ENCODE results near the gene DOK6. TPM values are rescaled to one million over a fixed set of nuclear protein-coding genes. Genes with fewer than 3 reads are reported as not detected.
A peak's percentile ranks its signal among the peaks of the same experiment; 100 is the strongest.

DOK6 gene
- total RNA-seq, 1 donor from 2014 or later: under 0.01 TPM

DNA sequence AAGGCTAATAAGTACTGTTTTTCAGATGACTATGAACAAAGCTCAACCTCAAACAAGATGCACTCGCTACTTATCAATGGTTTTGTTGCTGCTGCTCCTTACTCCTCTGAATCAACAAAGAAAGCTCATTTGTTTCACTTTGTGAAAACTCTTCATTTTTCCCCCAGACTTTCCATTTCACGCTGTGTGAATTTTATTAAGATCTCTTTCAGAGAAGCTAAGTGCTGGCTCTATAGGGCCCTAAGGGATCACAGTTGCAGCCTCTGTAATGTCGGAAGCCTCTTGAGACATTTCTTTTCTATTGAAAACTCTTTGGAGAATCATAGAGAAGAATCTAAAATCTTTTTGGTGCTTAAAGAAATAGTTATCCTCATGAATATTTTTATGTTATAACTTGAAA is 337.2 kb downstream of the DOK6 start:
- DNase-seq (ENCODE audit: low read depth, low spot score): no peak

DNA sequence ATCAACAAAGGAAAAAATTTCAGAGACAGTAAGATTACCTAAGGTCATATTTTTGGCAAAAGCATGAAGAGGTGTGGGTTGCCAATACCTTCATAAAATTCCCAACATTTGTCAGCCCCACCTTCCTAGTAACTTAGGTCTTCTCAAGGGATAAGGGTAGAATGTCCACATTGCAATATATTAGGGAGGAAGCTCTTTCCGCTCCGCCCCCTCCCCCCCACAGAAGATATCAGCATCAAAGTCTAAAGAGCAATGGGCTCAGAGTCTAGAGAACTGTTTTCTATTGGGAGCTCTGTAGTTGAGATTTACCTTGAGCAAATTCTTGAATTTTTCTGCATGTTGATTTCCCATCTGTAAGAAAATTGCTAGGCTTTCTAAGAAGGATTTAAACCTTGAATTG is 346.7 kb downstream of the DOK6 start:
- no peak for DNase-seq (ENCODE audit: low read depth, low spot score)

DNA sequence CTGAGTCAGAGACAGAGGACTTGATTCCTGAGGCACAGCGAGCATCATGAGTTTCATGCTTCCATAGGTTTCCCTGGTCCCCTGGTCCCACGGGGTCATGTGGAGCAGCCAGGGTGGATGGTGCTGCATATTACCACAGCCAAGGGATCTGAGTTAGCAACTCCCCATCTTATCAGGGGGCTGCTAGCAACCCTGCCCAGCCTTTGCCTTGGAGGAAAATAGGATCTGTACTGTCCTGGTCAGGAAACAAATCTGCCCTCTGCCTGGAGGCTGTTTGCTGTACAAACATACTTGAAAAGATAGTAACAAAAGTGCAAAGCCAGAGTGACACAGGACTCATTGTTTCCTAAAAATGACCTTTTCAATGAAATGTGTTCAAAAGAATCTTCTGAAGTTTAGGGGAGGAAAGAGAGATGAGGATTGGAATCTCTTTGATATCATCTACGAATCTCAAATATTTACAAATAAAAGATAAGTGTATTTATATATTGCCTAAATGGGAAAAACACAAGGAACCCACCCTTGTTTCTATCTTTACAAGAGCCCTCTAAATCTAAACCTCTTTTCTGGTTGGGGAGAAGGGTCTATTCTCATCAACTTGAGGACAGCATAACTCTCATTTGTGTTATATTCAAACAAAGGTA is 352.2 kb downstream of the DOK6 start:
- DNase-seq (ENCODE audit: low read depth, low spot score): no peak

DNA sequence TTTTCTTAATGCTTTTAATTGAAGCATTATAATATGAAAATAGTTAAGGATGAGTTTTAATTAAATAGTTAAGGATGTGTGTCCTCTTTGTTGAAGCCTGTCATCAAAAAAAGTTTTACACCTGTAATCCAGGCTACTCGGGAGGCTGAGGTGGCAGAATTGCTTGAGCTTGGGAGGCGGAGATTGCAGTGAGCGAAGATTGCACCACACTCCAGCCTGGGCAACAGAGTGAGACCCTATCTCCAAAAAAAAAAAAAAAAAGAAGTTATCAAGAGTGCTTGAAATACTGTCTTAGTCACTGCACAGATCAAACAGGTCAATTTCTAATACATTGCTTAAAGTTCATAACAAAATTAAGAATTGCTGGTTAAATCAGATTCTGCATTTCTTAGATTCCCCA is 353.4 kb downstream of the DOK6 start:
- no peak for DNase-seq (ENCODE audit: low read depth, low spot score)

DNA sequence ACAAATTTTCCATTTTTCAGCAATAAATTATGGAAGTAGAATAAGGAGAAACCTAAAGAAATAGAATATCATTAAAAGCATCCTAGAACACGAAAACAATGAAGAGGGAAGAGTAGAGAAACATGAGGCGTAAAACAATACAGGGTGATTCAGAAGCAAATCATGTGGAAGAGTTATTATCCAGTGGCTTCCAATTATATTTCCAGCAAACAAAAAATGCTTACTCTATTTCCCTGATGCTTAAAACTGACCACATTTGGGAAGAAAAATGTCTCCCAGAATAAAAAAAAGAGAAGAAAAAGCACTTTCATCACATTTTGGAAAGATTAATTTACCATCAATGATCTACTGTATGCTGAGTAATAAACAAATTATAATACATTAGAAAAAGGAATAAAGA is 354.4 kb downstream of the DOK6 start:
- no peak for DNase-seq (ENCODE audit: low read depth, low spot score)

DNA sequence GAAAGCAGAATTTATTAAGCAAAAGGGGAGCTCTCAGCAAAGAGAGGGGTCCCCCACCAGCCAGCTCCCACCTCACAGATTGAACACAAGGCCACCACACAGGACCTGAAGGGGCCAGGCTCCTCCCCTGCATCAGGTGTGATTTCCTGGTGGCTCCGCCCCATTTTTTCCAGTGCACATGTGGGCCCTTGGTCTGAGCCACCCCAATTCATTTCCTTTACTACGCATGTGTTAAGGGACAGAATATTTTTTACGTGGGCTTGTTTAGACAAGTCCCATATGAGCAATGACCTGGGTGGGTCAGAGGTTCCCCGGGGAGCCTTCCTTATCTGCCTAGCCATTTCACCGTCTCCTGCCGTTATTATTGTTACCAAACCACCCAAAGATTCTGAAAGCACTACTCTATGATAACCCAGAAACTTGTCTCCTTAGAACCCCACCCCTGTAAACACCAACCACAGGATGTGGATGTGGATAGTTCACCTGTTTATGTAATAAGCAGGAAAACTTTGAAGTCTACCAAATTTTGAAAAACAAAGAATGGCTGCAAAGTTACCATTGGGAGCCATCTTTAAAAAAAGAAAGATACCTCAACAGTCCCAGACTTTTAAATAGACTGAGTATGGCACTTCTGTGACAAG is 355.3 kb downstream of the DOK6 start:
- DNase-seq (ENCODE audit: low read depth, low spot score): no peak

DNA sequence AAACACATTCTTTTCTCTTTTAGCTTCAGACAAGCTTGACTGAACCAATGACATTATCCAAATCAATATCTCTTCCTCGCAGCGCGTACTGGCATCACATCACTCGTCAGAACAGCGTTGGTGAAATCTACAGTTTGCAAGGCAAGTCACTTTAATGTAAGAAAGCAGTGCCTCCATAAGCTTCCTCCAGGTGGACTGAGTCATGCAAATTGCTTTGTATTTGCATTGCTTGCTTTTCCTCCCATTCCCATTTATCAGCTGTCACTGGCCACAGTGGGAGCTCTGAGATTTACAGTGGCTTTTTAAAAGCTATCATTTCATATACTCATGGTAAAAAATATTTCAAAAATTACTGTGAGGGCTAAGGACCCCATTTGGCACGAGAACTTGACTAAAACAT is 357.0 kb downstream of the DOK6 start:
- no peak for DNase-seq (ENCODE audit: low read depth, low spot score)

DNA sequence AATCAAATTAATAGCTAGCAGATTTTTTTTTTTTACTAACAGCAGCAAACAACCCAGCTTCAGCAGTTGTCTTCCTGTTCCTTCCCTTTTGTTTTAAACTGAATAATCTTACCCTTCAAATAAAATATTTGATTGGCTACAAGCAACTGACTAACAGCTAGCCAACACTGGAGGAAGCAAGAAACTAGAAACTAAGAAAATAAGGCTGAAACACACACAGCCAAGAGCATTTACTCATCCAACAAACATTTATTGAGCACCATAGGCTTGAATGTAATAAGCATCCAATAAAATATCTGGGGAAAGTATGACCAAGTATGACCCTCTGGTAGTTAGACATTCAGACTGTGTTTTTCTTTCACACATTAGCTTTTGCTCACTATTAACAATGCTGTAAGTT is 357.8 kb downstream of the DOK6 start:
- DNase-seq (ENCODE audit: low read depth, low spot score): no peak

DNA sequence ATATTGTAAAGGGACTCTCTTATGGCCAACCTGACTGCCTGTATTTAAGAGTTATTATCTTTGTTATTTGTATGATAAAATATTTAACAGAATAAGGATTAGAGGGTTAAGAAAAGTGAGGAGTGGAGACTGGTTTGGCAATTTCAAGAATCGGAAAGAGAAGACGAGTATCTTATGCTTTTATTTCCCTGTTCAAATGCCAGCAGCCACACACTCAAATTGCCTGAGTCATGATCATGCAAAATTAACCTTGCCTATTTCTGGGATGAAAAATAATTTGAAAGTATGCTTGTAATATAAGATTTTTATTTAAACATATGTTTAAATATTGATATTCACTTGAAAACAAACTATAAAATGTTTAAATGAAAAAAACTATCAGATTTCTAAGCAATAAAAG is 358.4 kb downstream of the DOK6 start:
- DNase-seq (ENCODE audit: low read depth, low spot score): no peak

DNA sequence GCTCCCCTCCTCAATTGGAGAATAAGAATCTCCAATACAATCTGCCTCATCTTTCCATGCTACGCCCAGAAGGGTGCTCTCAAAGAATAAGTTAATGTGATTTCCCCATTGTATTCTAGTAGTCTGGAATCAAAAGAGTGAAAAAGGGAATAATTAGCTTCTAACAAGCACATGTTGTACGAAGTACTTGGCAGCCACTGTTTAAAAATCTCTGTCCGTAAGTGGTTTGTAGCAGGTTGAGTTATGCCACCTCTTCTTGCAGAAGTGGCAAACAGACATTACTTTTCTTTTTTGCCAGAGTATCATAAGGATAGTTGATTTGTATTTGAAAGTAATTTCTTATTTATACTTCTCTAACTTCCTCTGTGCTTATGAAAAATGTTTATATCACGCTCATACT is 362.3 kb downstream of the DOK6 start:
- DNase-seq (ENCODE audit: low read depth, low spot score): no peak

DNA sequence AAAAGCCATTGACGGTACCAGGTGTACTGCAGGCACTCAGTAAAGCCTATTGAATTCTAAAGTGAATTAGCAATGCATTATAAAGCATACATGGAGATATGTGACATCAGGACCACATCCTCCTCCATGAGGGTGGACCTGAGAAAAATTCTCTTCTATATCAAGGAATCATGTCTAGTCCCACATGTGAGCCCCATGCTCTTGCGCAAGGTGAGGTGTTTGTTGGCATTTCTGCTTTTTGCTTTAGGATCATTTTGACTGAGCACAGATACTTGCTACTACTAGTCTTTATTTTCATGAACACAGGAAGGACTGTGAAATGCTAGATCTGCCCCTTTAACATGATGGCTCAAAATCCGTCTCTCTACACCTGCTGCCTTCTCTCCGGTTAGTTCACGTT is 363.1 kb downstream of the DOK6 start:
- no peak for DNase-seq (ENCODE audit: low read depth, low spot score)

DNA sequence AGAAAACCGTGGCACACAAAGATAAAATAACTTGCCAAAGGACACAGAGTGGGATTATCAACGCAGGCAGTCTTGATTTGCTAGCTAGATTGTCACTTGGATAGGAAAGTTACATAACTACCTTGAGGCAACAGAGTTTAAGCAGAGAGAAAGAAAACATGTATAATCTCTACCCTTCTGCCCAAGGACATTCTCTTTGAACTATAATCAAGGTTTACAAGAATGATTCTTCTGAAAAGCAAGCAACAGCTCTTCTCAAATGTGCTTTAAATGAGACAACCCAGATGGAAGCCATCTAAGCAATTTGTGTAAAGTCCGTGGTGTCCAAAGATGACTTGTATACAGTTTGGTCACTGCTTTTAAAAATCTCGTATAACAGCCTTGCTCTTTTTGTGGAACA is 369.6 kb downstream of the DOK6 start:
- no peak for DNase-seq (ENCODE audit: low read depth, low spot score)

DNA sequence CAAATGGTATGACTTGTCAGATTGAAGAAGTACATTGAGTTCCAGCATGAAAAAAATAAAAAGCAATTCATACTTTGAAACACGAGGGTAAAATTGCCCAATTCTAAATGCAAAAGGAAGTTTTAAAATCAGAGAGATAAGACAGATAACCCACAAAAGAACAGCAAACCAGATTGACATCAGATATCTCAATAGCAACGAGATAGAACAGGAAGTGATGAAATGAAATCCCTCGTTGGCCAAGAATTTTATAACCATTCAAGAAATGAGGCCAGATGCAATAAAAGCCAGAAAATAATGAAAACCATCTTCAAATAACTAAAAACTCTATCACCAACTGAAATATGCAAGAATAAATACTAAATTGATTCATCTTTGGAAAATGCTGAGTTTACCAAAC is 374.1 kb downstream of the DOK6 start:
- DNase-seq (ENCODE audit: low read depth, low spot score): no peak

DNA sequence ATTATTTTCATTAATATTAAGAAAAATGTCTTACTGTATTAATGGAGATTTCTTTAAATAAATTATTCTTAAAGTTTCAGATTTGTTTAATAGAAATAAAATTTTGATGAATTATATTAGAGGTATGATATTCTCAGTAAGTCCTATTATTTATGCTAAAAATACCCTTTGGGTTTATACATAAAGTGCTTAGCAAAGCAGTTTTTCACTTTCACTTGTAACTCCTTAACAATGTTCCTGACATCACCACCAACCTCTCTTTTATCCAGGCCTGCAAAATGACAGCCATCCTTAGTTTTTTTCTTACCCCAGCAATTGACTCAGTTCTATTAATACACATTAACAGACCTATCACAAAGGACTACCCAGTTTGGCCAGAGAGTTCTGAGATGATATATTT is 376.6 kb downstream of the DOK6 start:
- no peak for DNase-seq (ENCODE audit: low read depth, low spot score)

DNA sequence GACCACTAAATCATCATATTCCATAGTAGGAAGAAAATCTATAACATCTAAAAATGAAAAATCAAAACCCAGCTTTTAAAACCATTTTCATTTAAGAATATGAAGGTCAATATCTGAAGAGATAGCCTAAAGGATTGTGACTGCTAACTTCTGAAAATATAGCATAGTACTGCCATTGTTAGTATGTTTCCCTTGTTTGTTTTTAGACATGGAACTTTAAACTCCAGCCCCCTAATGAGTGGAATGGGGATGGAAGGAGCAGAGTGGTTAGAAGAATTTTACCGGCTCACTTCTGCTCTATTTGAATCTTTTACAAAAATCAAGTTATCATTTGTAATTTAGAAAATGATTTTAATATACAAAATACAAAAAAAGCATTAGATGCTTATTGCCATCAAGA is 378.0 kb downstream of the DOK6 start:
- no peak for DNase-seq (ENCODE audit: low read depth, low spot score)

DNA sequence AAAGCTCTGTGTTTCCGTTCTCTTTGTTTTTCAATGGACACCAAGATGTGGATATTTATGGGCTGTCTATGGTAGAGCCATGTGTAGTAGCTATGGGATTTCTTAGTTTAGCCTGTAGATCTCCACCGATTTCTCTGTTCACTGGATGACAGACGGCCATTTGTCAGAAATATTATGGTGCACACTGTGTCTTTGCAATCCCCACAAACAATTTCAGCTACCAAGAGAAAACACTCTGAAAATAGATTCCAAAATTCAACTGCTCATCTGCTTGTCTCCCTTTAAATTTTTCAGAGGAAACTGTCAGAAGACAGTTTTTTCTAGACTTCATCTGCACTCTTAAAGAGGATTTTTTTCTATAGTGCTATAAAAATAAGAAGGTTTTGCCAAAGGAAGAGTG is 380.2 kb downstream of the DOK6 start:
- DNase-seq (ENCODE audit: low read depth, low spot score): no peak

DNA sequence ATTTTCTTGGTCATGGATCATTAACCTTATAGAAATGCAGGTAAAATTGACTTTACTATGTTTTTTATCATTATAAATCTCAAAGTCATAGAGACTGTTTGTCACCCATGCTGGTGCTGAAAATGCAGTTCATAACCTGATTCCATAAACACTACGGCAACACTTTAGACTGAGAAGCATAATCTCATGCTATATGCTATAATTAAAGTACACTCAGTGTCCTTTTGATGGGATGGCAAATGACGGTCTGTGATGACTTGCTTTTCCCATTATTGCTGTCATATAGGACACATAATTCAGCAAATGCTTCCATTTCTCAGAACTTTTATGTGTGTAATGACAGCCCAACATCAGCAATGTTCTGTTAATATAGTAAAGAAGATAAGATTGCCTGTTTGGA is 384.1 kb downstream of the DOK6 start:
- no peak for DNase-seq (ENCODE audit: low read depth, low spot score)

DNA sequence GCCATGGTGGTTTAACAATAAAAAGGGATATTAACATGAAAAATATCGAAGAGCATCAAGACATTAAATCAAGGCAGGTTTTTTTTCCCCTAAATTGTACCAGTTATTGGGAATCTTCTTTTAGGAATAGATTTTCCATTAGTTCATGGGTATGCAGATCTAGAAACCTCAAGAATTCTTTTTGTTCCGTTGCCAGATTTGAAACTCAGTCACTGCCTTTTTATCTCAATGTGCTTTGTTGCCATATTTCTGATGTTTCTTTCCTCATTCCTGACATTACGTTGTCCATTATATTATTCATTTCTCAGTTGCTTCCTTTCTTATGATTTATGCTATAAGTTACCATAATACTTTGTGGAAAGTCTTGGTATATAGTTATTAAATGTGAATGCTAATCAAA is 384.8 kb downstream of the DOK6 start:
- DNase-seq (ENCODE audit: low read depth, low spot score): no peak

DNA sequence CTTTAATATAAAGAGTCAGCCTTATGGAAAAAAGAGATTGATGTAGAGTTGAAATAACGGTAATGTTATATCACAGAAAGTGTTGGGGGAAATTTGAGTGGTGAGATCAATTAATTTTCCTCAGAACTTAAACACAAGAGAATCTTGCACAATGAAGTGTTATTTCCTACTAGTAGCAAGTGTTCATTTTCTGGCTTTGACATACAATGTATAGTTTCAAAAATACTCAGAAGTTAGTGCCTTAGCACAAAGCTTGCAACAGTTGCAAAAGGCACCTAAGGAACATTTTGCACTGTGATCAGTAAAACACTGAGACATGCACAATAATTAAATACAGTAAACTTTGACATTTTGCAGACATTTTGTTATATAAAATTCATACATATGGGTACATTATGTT is 385.7 kb downstream of the DOK6 start:
- no peak for DNase-seq (ENCODE audit: low read depth, low spot score)

DNA sequence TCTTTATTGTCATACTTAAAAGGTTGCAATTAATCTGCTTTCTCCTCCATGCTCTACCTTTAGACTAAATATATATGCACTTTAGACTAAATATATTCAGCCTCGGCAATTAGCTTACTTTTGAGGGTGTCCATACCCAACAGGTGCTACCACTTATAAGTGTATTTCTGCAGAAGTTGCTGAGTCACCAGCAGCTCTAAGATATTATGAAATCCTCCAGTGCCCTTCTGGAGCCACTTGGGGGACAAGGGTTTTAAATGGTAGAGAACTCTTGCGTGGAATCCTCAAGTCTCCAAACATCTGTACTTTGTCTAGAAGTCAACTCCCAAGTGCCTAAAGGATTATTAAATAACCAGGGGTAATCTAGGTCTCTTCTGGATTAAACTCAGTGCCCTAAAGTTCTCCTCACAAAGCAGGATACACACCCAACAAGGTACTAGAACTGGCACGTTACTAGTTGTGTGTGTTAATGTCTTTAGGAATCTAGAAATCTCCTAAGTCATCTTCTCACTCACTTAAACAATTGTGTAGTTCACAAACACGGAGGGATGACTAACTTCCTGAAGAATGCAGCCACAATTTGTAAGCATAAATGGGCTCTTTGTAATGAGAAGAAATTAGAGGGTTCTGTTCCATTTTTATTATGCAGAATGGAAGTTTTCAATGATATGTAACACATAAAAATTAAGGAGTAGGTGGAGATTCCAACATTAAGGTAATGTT is 387.3 kb downstream of the DOK6 start:
- peak; percentile 0 for DNase-seq (ENCODE audit: low read depth, low spot score)

DNA sequence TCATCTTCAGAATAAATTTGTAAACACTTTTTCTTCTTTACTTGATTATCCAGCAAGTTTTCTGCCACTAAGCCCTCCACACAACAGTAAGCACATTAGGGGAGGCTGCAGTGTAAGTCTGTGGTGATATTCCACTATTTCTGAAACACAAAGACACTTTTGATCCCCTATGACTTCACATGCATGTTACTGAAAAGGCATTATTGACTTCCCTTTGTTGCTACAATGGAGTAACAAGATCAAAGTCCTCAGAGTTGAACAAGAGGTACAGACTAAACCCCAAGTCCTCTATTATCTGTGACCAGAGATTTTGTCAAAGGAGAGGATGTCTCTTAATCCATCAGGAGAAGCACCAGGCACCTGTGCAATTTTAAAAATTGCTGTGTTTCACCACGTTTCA is 389.1 kb downstream of the DOK6 start:
- DNase-seq (ENCODE audit: low read depth, low spot score): no peak

DNA sequence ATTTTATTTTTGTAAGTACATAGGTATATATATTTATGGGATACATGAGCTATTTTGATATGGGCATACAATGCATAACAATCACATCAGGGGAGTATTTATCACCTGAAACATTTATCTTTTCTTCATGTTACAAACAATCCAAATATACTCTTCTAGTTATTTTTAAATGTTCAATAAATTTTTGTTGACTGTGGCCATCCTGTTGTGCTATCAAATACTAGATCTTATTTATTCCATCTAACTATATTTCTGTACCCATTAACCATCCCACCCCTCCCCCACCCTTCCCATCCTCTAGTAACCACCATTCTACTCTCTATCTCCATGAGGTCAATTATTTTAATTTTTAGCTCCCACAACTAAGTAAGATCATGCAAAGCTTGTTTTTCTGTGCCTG is 390.0 kb downstream of the DOK6 start:
- no peak for DNase-seq (ENCODE audit: low read depth, low spot score)

DNA sequence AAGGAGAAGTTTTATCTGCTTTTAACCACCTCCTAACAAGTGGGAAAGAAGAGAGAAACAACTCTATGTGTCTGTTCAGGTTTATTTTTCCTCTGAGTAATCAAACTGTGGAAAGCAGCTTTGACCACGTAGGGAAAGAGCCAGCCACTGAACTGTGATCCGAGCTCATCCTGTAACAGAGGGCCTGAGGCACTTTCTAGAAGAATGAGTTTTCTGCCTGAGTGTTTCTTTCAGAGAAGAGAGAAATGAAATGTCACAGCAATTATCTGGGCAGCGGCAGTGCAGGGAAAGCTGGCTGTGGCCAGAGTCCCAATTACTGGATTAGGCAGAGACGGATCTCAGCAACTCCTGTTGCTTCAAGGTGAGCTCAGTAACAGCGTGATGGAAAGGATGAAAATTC is 395.1 kb downstream of the DOK6 start:
- no peak for DNase-seq (ENCODE audit: low read depth, low spot score)

Data from pulmonary artery endothelial cell (primary cell).